Loucy (cell line): ENCODE measurements around the gene ATP7B.

Source experiments
- CTCF ChIP-seq: fragments of 200-600 bp; sonication (generic); conservative IDR thresholded peaks from 2 replicates; pipeline ENCODE4 v1.5.1; 2014; ENCODE audit warnings: mild to moderate bottlenecking, antibody characterized with exemption, low read length
- EZH2phosphoT487 ChIP-seq: fragments of 200-600 bp; IDR thresholded peaks from 2 replicates; pipeline ENCODE4 v1.6.1; 2018; ENCODE audit warnings: antibody characterized with exemption, mild to moderate bottlenecking, moderate library complexity, borderline replicate concordance

DNA sequence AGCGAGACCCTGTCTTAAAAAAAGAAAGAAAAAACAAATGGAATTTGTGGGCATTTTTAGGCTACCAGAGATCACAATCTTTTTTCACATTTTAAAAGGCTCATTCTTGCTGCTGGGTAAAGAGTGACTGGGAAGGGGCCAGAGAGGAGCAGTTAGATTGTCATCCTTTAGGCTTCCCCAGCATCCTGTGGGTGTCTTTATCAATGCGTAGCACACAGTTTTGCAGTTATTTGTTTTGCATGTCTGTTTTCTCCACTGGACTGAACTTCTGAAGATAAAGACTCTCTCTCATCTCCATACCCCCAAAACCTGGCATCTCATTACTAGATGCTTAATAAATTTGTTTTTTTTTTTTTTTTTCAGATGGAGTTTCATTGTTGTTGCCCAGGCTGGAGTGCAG is 11.1 kb upstream of the ATP7B start:
- TF ChIP-seq CTCF: no peak
- TF ChIP-seq EZH2phosphoT487: no peak
